Uterus (tissue), 4 donors: ENCODE measurements around the gene ACAT1. TPM values are rescaled to one million over a fixed set of nuclear protein-coding genes. Genes with fewer than 3 reads are reported as not detected.

Source experiments
- DNase-seq, 2 donors: peaks; one replicate each; pipeline ENCODE4 v3.0.0-alpha.2; 2019 to 2020
- H3K27ac ChIP-seq, 2 donors: fragments of 200-600 bp; sonication (generic); 1 replicate in 1 of 2; 2 replicates in 1 of 2; pipeline ENCODE4 v1.5.1; 2016 to 2018
- H3K27me3 ChIP-seq, 2 donors: fragments of 200-600 bp; sonication (generic); one replicate each; pipeline ENCODE4 v1.5.1; 2018 to 2019; ENCODE audit warnings: control low read depth in 1 of 2
- H3K36me3 ChIP-seq, 2 donors: fragments of 200-600 bp; sonication (generic); one replicate each; pipeline ENCODE4 v1.5.1; 2019; ENCODE audit warnings: control low read depth in 1 of 2
- H3K4me1 ChIP-seq, 2 donors: fragments of 200-600 bp; sonication (generic); one replicate each; pipeline ENCODE4 v1.5.1; 2018 to 2019; ENCODE audit warnings: control low read depth in 1 of 2
- H3K4me3 ChIP-seq, 2 donors: fragments of 200-600 bp; sonication (generic); 1 replicate in 1 of 2; 2 replicates in 1 of 2; pipeline ENCODE4 v1.5.1; 2018 to 2019; ENCODE audit warnings: mild to moderate bottlenecking in 1 of 2
- H3K9me3 ChIP-seq, 2 donors: fragments of 200-600 bp; sonication (generic); one replicate each; pipeline ENCODE4 v1.5.1; 2019; ENCODE audit warnings: control low read depth in 1 of 2
- CTCF ChIP-seq, 4 experiments: fragments of 200-600 bp in 2 of 4; fragments of 450-650 bp in 2 of 4; sonication (generic) in 2 of 4; IDR thresholded peaks; one replicate each; pipeline ENCODE4 v1.5.1; 2016 to 2019; ENCODE audit warnings: antibody characterized with exemption in 4 of 4, mild to moderate bottlenecking in 2 of 4, moderate library complexity in 1 of 4
- POLR2A ChIP-seq, 2 donors: fragments of 450-650 bp; IDR thresholded peaks; one replicate each; pipeline ENCODE4 v1.6.1; 2016; ENCODE audit warnings: antibody characterized with exemption in 2 of 2, mild to moderate bottlenecking in 1 of 2, moderate library complexity in 1 of 2
- intact Hi-C: fragments of 100-400 bp; cut with DNase I; formaldehyde crosslinking; loops from one replicate; pipeline ENCODE4 v1.15.1; 2023; ENCODE audit warnings: low total_unique reads
- total RNA-seq, 4 donors: library from RNA; depleted of rRNA in 3 of 4; stranded (reverse); fragments of >200 nt in 3 of 4; gene quantifications; one replicate each; pipeline versions ENCODE4 v1.1.0 to v1.2.4, GENCODE V29; 2014 to 2023
- donor health status: DM: yes; HTN: yes; CAD: no.

The ACAT1 gene
- total RNA-seq, 4 donors from 2014 or later, result 50.9 to 86.2 (median 70.9) TPM

- no peak overlapping the region for H3K27ac ChIP-seq
These were observed 24.2 kb upstream of the ACAT1 start for GRCh38 chr11:108097179-108097578.

GRCh38 chr11:108101090-108101775, 20.1 kb upstream of the ACAT1 start:
- Histone ChIP-seq H3K27ac (no peak overlapping the region), H3K27me3 (no peaks in the 10 kb centered on the region), H3K36me3 (no peaks in the 10 kb centered on the region), H3K9me3 (no peaks in the 10 kb centered on the region), H3K4me3 (no peak overlapping the region), H3K4me1 (no peaks in the 10 kb centered on the region)
- no peak for DNase-seq
- TF ChIP-seq CTCF (IDR thresholded peaks at IDR 0.05) (no peak), POLR2A (IDR thresholded peaks at IDR 0.05) (no peak)
- intact Hi-C loops, result no loop called here

More at GRCh38 chr11:108097179-108097578, 24.2 kb upstream of the ACAT1 start:
- no peaks in the 10 kb centered on the region for H3K9me3 ChIP-seq
- no peaks in the 10 kb centered on the region for H3K27me3 ChIP-seq
- H3K4me1 ChIP-seq, result no peaks in the 10 kb centered on the region
- no peaks in the 10 kb centered on the region for H3K36me3 ChIP-seq
- TF ChIP-seq CTCF (IDR thresholded peaks at IDR 0.05) (no peak), POLR2A (IDR thresholded peaks at IDR 0.05) (no peak)
- H3K4me3 ChIP-seq, result no peak overlapping the region
- intact Hi-C loops, result no loop called here
- no peak for DNase-seq

GRCh38 chr11:108111126-108111525, 10.2 kb upstream of the ACAT1 start:
- Histone ChIP-seq H3K4me1 (peaks cover 0 to 6% of the 10 kb centered on the region in 2 donors), H3K9me3 (no peaks in the 10 kb centered on the region), H3K27me3 (no peaks in the 10 kb centered on the region), H3K36me3 (no peaks in the 10 kb centered on the region), H3K27ac (no peak overlapping the region), H3K4me3 (no peak overlapping the region)
- DNase-seq, result no peak
- no peak for TF ChIP-seq CTCF (IDR thresholded peaks at IDR 0.05)
- no peak for TF ChIP-seq POLR2A (IDR thresholded peaks at IDR 0.05)
- intact Hi-C loops, result no loop called here

- no peak for DNase-seq
- Histone ChIP-seq H3K27ac (no peak overlapping the region), H3K36me3 (no peaks in the 10 kb centered on the region), H3K4me1 (peaks cover 0 to 6% of the 10 kb centered on the region in 2 donors), H3K9me3 (no peaks in the 10 kb centered on the region), H3K27me3 (no peaks in the 10 kb centered on the region), H3K4me3 (no peak overlapping the region)
- TF ChIP-seq POLR2A (IDR thresholded peaks at IDR 0.05) (no peak), CTCF (IDR thresholded peaks at IDR 0.05) (no peak)
- intact Hi-C loops, result no loop called here
These were observed 9.3 kb upstream of the ACAT1 start for GRCh38 chr11:108112057-108112456.

GRCh38 chr11:108115500-108116140, 5.7 kb upstream of the ACAT1 start:
- Histone ChIP-seq H3K4me3 (no peak overlapping the region), H3K27me3 (no peaks in the 10 kb centered on the region), H3K9me3 (no peaks in the 10 kb centered on the region), H3K36me3 (no peaks in the 10 kb centered on the region), H3K4me1 (peaks cover 0 to 6% of the 10 kb centered on the region in 2 donors), H3K27ac (peak overlapping the region; percentile 50 to 71)
- intact Hi-C loops, result no loop called here
- peak; percentile 88 to 96 for DNase-seq
- TF ChIP-seq POLR2A (IDR thresholded peaks at IDR 0.05), result no peak
- no peak for TF ChIP-seq CTCF (IDR thresholded peaks at IDR 0.05)
